ENCODE data around the gene MAP10. TPM values are rescaled to one million over a fixed set of nuclear protein-coding genes. Genes with fewer than 3 reads are reported as not detected.

The MAP10 gene
- total RNA-seq, 1 donor, result 2.2 TPM

- H3K27ac ChIP-seq (ENCODE audit: low read depth, low read length), result no peak overlapping the region
- no peaks in the 10 kb centered on the region for H3K79me2 ChIP-seq (ENCODE audit: insufficient read depth, low read length)
- no peak overlapping the region for H2AFZ ChIP-seq (ENCODE audit: low read length)
- no peaks in the 10 kb centered on the region for H3K27me3 ChIP-seq (ENCODE audit: insufficient read depth, low read length)
- H3K4me1 ChIP-seq (ENCODE audit: insufficient read depth, low read length), result no peaks in the 10 kb centered on the region
- no peak overlapping the region for H3K4me3 ChIP-seq (ENCODE audit: insufficient read depth, low read length)
- no peaks in the 10 kb centered on the region for H4K20me1 ChIP-seq (ENCODE audit: insufficient read depth, low read length)
- DNase-seq (ENCODE audit: insufficient read length, low spot score, missing footprints), result no peak
- H3K36me3 ChIP-seq (ENCODE audit: insufficient read depth, low read length), result no peaks in the 10 kb centered on the region
- TF ChIP-seq, protein P1, sequence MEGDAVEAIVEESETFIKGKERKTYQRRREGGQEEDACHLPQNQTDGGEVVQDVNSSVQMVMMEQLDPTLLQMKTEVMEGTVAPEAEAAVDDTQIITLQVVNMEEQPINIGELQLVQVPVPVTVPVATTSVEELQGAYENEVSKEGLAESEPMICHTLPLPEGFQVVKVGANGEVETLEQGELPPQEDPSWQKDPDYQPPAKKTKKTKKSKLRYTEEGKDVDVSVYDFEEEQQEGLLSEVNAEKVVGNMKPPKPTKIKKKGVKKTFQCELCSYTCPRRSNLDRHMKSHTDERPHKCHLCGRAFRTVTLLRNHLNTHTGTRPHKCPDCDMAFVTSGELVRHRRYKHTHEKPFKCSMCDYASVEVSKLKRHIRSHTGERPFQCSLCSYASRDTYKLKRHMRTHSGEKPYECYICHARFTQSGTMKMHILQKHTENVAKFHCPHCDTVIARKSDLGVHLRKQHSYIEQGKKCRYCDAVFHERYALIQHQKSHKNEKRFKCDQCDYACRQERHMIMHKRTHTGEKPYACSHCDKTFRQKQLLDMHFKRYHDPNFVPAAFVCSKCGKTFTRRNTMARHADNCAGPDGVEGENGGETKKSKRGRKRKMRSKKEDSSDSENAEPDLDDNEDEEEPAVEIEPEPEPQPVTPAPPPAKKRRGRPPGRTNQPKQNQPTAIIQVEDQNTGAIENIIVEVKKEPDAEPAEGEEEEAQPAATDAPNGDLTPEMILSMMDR (IDR thresholded peaks at IDR 0.05; ENCODE audit: extremely low read depth, low read depth, low read length), result no peak
- H3K9me3 ChIP-seq (ENCODE audit: low read depth, low read length), result no peaks in the 10 kb centered on the region
- H3K4me2 ChIP-seq (ENCODE audit: insufficient read depth, low read length), result no peak overlapping the region
Observed at GRCh38 chr1:232812560-232812959, 7.3 kb downstream of the MAP10 start.

- DNase-seq (ENCODE audit: insufficient read length, low spot score, missing footprints), result no peak
- H2AFZ ChIP-seq (ENCODE audit: low read length), result no peak overlapping the region
- H3K79me2 ChIP-seq (ENCODE audit: insufficient read depth, low read length), result no peaks in the 10 kb centered on the region
- H3K9me3 ChIP-seq (ENCODE audit: low read depth, low read length), result no peaks in the 10 kb centered on the region
- no peaks in the 10 kb centered on the region for H3K27me3 ChIP-seq (ENCODE audit: insufficient read depth, low read length)
- H3K4me2 ChIP-seq (ENCODE audit: insufficient read depth, low read length), result no peak overlapping the region
- TF ChIP-seq, protein P1 (IDR thresholded peaks at IDR 0.05; ENCODE audit: extremely low read depth, low read depth, low read length), result no peak
- H3K4me1 ChIP-seq (ENCODE audit: insufficient read depth, low read length), result no peaks in the 10 kb centered on the region
- H4K20me1 ChIP-seq (ENCODE audit: insufficient read depth, low read length), result no peaks in the 10 kb centered on the region
- H3K27ac ChIP-seq (ENCODE audit: low read depth, low read length), result no peak overlapping the region
- H3K36me3 ChIP-seq (ENCODE audit: insufficient read depth, low read length), result no peaks in the 10 kb centered on the region
- H3K4me3 ChIP-seq (ENCODE audit: insufficient read depth, low read length), result no peak overlapping the region
Observed at GRCh38 chr1:232813097-232813496, 7.9 kb downstream of the MAP10 start.

GRCh38 chr1:232813760-232814159 is 8.5 kb downstream of the MAP10 start:
- no peak overlapping the region for H2AFZ ChIP-seq (ENCODE audit: low read length)
- TF ChIP-seq, protein P1 (IDR thresholded peaks at IDR 0.05; ENCODE audit: extremely low read depth, low read depth, low read length), result no peak
- H3K4me2 ChIP-seq (ENCODE audit: insufficient read depth, low read length), result no peak overlapping the region
- H3K27me3 ChIP-seq (ENCODE audit: insufficient read depth, low read length), result no peaks in the 10 kb centered on the region
- H3K79me2 ChIP-seq (ENCODE audit: insufficient read depth, low read length), result no peaks in the 10 kb centered on the region
- no peaks in the 10 kb centered on the region for H3K4me1 ChIP-seq (ENCODE audit: insufficient read depth, low read length)
- no peaks in the 10 kb centered on the region for H3K36me3 ChIP-seq (ENCODE audit: insufficient read depth, low read length)
- no peaks in the 10 kb centered on the region for H3K9me3 ChIP-seq (ENCODE audit: low read depth, low read length)
- H3K27ac ChIP-seq (ENCODE audit: low read depth, low read length), result no peak overlapping the region
- no peaks in the 10 kb centered on the region for H4K20me1 ChIP-seq (ENCODE audit: insufficient read depth, low read length)
- H3K4me3 ChIP-seq (ENCODE audit: insufficient read depth, low read length), result no peak overlapping the region
- no peak for DNase-seq (ENCODE audit: insufficient read length, low spot score, missing footprints)

DNA sequence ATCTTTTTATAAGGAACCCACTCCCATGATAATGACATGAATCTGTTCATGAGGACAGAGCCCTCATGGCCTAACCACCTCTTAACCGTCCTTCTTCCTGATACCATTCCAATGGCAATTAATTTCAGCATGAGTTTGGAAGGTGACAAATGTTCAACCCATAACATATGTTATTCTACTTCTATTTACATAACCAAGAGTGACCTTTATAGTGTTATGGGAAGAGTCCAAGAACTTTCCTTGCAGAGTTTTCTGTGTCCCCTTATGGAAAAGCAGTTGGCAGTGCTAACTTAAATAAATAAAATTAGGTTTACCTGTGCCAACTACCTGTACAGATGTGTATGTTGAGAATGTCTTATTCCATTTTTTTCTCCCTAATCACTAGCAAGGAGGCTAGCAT is 11.1 kb downstream of the MAP10 start:
- Histone ChIP-seq H3K9me3 (ENCODE audit: low read depth, low read length) (no peaks in the 10 kb centered on the region), H3K4me2 (ENCODE audit: insufficient read depth, low read length) (no peak overlapping the region)

More for the DNA sequence above, 11.1 kb downstream of the MAP10 start:
- Histone ChIP-seq H3K4me3 (ENCODE audit: insufficient read depth, low read length) (no peak overlapping the region), H3K4me1 (ENCODE audit: insufficient read depth, low read length) (no peaks in the 10 kb centered on the region), H3K27ac (ENCODE audit: low read depth, low read length) (no peak overlapping the region), H3K27me3 (ENCODE audit: insufficient read depth, low read length) (no peaks in the 10 kb centered on the region), H2AFZ (ENCODE audit: low read length) (no peak overlapping the region), H3K36me3 (ENCODE audit: insufficient read depth, low read length) (no peaks in the 10 kb centered on the region), H4K20me1 (ENCODE audit: insufficient read depth, low read length) (no peaks in the 10 kb centered on the region), H3K79me2 (ENCODE audit: insufficient read depth, low read length) (no peaks in the 10 kb centered on the region)
- TF ChIP-seq, protein P1 (IDR thresholded peaks at IDR 0.05; ENCODE audit: extremely low read depth, low read depth, low read length), result no peak
- no peak for DNase-seq (ENCODE audit: insufficient read length, low spot score, missing footprints)

Measured in osteoblast (primary cell).